SK-N-SH treated with all-trans-retinoic acid at 6 μM for 48 hours (cell line): ENCODE results near the gene SDCCAG8.

Source experiments
- ARNTL ChIP-seq: fragments of 450-650 bp; formaldehyde crosslinking; IDR thresholded peaks from 2 replicates; pipeline ENCODE4 v1.5.0; 2020; ENCODE audit warnings: low read depth, mild to moderate bottlenecking, moderate library complexity, borderline replicate concordance
- ESRRG ChIP-seq: fragments of 250-450 bp; sonication (Bioruptor Pico); IDR thresholded peaks from 2 replicates; pipeline ENCODE4 v1.6.1; 2021; ENCODE audit warnings: mild to moderate bottlenecking
- GLIS3 ChIP-seq: fragments of 250-450 bp; sonication (Bioruptor Pico); IDR thresholded peaks from 2 replicates; pipeline ENCODE4 v1.5.0; 2020; ENCODE audit warnings: mild to moderate bottlenecking, moderate library complexity
- ISL1 ChIP-seq: fragments of 250-450 bp; sonication (Bioruptor Pico); IDR thresholded peaks from 2 replicates; pipeline ENCODE4 v2.1.2; 2022; ENCODE audit warnings: mild to moderate bottlenecking, moderate library complexity
- PPARA ChIP-seq: fragments of 250-450 bp; sonication (Bioruptor Pico); IDR thresholded peaks from 2 replicates; pipeline ENCODE4 v1.5.0; 2020; ENCODE audit warnings: mild to moderate bottlenecking, borderline replicate concordance
- RARB ChIP-seq: fragments of 250-450 bp; sonication (Bioruptor Pico); IDR thresholded peaks from 2 replicates; pipeline ENCODE4 v1.8.0; 2021; ENCODE audit warnings: mild to moderate bottlenecking, moderate library complexity
- SNAI2 ChIP-seq: fragments of 250-450 bp; sonication (Bioruptor Pico); IDR thresholded peaks from 2 replicates; pipeline ENCODE4 v1.5.0; 2020; ENCODE audit warnings: mild to moderate bottlenecking, moderate library complexity
- TCF4 ChIP-seq: fragments of 250-450 bp; sonication (Bioruptor Pico); IDR thresholded peaks from 2 replicates; pipeline ENCODE4 v1.8.0; 2021; ENCODE audit warnings: mild to moderate bottlenecking, moderate library complexity, borderline replicate concordance
- ZFP3 ChIP-seq: fragments of 250-450 bp; sonication (Bioruptor Pico); IDR thresholded peaks from 2 replicates; pipeline ENCODE4 v1.5.0; 2020; ENCODE audit warnings: mild to moderate bottlenecking, moderate library complexity
- ZNF70 ChIP-seq: fragments of 450-650 bp; formaldehyde crosslinking; IDR thresholded peaks from 2 replicates; pipeline ENCODE4 v1.5.0; 2020; ENCODE audit warnings: mild to moderate bottlenecking, moderate library complexity
- TF ChIP-seq, protein P1 (sequence below): fragments of 250-450 bp; sonication (Bioruptor Pico); IDR thresholded peaks from 2 replicates; pipeline ENCODE4 v1.5.1; 2020; ENCODE audit warnings: low read depth, mild to moderate bottlenecking, moderate library complexity
- TF ChIP-seq, protein P2 (sequence below): fragments of 250-450 bp; sonication (Bioruptor Pico); IDR thresholded peaks from 2 replicates; pipeline ENCODE4 v1.8.0; 2021; ENCODE audit warnings: low read depth, mild to moderate bottlenecking, moderate library complexity, borderline replicate concordance
- TF ChIP-seq, protein P3 (sequence below): fragments of 250-450 bp; sonication (Bioruptor Pico); IDR thresholded peaks from 2 replicates; pipeline ENCODE4 v1.8.0; 2020; ENCODE audit warnings: mild to moderate bottlenecking, moderate library complexity, borderline replicate concordance
- TF ChIP-seq, protein P4 (sequence below): fragments of 250-450 bp; sonication (Bioruptor Pico); IDR thresholded peaks from 2 replicates; pipeline ENCODE4 v1.5.1; 2021; ENCODE audit warnings: mild to moderate bottlenecking, moderate library complexity

DNA sequence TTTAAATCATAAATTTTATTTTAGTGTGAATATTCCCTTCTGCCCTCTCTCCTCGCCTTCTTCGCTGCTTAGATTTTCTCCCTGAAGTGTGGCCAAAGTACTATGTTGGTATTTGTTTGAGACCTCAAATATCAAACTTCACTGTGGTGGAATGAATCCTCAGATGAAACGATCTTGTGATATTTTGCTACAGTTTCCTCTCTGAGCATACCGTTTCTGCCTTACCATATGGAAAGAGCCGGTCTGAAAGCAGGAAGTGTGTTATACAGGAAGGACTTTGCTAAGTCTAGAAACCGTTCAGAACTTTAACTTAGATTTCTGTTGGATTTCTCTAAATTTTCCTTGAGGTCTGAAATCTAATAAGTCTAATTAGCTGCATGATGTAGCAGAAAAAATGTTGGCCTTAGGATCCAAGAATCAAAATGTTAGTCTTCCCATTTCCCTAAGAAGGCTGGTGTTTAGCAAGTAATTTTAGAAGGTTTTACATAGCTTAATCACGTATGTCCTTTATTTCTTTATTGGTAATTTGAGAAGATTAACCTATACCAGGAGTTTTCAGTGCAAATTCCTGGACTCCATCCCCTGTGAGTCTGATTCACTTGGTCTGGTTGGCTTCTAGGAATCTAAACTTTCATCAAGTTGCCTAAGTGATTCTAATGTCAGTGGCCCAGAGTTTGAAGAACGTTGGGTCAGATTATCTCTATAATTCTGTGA lies 30.7 kb downstream of the SDCCAG8 start:
- TF ChIP-seq, protein P1, sequence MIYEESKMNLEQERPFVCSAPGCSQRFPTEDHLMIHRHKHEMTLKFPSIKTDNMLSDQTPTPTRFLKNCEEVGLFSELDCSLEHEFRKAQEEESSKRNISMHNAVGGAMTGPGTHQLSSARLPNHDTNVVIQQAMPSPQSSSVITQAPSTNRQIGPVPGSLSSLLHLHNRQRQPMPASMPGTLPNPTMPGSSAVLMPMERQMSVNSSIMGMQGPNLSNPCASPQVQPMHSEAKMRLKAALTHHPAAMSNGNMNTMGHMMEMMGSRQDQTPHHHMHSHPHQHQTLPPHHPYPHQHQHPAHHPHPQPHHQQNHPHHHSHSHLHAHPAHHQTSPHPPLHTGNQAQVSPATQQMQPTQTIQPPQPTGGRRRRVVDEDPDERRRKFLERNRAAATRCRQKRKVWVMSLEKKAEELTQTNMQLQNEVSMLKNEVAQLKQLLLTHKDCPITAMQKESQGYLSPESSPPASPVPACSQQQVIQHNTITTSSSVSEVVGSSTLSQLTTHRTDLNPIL: no peak
- TF ChIP-seq ZFP3 (CRISPR knock-in tag) (no peak), GLIS3 (CRISPR knock-in tag) (no peak), ZNF70 (no peak), ARNTL (no peak), PPARA (no peak), ISL1 (no peak), SNAI2 (CRISPR knock-in tag) (no peak), ESRRG (no peak), TCF4 (no peak), RARB (CRISPR knock-in tag) (no peak)
- TF ChIP-seq, protein P2, sequence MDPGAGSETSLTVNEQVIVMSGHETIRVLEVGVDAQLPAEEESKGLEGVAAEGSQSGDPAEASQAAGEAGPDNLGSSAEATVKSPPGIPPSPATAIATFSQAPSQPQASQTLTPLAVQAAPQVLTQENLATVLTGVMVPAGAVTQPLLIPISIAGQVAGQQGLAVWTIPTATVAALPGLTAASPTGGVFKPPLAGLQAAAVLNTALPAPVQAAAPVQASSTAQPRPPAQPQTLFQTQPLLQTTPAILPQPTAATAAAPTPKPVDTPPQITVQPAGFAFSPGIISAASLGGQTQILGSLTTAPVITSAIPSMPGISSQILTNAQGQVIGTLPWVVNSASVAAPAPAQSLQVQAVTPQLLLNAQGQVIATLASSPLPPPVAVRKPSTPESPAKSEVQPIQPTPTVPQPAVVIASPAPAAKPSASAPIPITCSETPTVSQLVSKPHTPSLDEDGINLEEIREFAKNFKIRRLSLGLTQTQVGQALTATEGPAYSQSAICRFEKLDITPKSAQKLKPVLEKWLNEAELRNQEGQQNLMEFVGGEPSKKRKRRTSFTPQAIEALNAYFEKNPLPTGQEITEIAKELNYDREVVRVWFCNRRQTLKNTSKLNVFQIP (CRISPR knock-in tag): no peak
- TF ChIP-seq, protein P3, sequence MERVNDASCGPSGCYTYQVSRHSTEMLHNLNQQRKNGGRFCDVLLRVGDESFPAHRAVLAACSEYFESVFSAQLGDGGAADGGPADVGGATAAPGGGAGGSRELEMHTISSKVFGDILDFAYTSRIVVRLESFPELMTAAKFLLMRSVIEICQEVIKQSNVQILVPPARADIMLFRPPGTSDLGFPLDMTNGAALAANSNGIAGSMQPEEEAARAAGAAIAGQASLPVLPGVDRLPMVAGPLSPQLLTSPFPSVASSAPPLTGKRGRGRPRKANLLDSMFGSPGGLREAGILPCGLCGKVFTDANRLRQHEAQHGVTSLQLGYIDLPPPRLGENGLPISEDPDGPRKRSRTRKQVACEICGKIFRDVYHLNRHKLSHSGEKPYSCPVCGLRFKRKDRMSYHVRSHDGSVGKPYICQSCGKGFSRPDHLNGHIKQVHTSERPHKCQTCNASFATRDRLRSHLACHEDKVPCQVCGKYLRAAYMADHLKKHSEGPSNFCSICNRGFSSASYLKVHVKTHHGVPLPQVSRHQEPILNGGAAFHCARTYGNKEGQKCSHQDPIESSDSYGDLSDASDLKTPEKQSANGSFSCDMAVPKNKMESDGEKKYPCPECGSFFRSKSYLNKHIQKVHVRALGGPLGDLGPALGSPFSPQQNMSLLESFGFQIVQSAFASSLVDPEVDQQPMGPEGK (CRISPR knock-in tag): no peak
- TF ChIP-seq, protein P4, sequence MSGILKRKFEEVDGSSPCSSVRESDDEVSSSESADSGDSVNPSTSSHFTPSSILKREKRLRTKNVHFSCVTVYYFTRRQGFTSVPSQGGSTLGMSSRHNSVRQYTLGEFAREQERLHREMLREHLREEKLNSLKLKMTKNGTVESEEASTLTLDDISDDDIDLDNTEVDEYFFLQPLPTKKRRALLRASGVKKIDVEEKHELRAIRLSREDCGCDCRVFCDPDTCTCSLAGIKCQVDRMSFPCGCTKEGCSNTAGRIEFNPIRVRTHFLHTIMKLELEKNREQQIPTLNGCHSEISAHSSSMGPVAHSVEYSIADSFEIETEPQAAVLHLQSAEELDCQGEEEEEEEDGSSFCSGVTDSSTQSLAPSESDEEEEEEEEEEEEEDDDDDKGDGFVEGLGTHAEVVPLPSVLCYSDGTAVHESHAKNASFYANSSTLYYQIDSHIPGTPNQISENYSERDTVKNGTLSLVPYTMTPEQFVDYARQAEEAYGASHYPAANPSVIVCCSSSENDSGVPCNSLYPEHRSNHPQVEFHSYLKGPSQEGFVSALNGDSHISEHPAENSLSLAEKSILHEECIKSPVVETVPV: no peak
